Cerebellar cortex (tissue), 1 donor: Measurements from ENCODE around the gene MICAL2.

Experiments
- DNase-seq: peaks from one replicate; pipeline ENCODE4 v3.0.0-alpha.2; 2015; ENCODE audit warnings: low spot score

Gene MICAL2

DNA sequence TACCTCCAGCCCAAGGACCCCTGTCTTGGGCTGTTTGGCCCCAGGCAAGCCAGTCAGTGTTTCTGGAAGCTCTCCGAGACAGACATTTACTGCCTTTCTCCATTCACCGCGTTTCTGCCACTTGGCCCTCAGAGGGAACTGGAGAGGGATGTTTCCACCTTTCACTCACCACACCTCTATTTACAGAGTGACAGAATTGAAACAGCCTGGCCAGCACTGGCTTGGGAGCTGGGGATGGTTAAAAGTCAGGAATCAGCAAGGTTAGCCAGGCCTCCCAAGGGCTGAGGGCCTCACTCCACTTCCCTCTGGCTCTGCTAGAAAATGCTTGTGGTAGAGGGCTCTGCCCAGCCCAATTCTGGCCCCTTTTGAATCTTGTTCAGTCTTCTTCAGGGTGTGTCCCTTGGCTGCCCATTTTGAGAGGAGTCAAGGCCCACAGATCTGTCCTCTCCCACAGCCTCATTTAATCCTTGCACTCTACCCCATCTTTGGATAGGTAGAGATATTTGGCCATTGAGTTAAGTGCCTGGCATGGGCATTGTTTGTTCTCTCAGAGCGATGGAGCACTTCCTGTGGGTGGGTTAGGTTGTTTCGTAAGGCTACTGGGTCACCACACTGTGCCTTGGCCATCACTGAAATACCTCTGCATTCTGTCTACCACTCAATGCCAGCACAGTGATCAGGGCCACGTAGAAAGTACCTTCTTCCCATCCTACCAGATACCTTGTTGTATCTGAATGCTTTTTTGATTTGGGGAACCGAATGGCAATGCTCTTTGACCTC is 119.2 kb downstream of the MICAL2 start:
- no peak for DNase-seq

DNA sequence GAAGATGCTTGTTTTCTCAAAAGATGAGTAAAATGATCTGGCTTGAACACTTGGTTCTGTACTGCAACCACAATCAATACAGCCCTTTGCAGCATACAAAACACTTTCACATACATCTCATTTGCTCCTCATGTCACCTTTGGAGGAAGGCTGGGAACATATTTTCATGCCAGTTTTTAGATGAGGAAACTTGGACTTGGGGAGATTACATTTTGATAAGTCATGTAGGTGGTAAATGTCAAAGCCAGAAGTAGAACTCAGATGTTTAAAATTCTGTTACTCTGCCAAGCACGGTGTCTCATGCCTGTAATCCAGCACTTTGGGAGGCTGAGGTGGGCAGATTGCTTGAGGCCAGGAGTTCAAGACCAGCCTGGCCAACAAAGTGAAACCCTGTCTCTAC is 121.8 kb downstream of the MICAL2 start:
- DNase-seq, result no peak

GRCh38 chr11:12232817-12233601 is 122.6 kb downstream of the MICAL2 start:
- DNase-seq, result no peak

- DNase-seq, result no peak
Observed at GRCh38 chr11:12233602-12233925, 123.2 kb downstream of the MICAL2 start.

GRCh38 chr11:12234221-12234620 is 123.8 kb downstream of the MICAL2 start:
- DNase-seq, result no peak

DNA sequence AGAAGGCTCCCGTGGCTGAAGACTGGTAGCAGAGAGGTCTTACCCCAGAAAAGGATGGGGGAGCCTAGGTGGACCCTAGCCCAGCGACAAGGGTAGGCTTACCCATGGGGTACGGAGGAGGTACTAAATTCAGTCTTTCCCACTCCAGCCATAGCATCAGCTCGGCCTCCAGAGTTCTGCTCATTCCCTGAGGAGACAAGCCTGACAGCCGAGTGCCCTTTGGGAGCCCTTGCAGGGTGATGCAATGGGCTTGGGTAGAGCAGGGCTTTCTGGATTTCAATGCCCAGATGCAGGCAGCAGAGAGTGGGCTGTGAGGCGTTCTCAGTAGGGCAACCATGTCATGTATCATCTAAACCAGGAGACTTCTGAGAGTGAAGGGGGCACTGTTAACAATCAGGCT is 124.7 kb downstream of the MICAL2 start:
- DNase-seq, result no peak

DNA sequence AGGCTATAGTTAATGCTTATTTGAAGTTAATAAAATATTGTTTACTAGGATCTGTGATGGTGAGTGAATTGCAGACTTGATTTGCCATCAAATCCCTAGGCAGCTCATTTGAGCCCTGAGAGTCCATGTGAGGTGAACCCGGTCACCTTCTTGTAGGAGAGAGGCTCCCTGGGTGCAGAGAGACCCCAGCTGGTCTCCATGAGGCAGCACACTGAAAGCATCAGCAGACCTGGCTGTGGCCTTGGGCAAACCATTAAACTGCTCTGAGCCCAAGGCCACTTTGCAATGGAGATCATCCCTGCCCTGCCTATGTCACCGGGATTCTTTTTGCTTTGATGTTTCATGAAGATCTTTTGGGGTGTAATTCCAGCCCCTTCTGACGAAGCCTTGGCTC is 125.2 kb downstream of the MICAL2 start:
- no peak for DNase-seq

GRCh38 chr11:12235947-12236743 is 125.8 kb downstream of the MICAL2 start:
- peak; percentile 88 for DNase-seq

DNA sequence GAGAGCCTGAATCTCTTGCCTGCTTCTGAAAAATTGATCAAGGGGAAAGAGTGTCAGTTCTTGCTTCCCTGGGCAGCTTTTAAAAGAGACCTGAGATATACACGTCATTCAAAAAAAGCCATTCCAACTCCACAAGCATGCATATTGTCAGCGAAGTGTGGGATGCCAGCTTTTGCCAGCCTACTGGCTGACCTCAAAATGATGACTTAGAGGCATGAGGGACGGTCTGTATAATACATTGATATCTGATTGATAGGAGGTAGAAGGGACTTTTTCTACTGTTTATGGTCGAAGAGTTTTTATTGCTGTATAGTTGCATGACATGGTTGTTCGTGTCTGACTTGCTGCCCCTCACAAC is 126.3 kb downstream of the MICAL2 start:
- DNase-seq, result no peak

GRCh38 chr11:12237381-12237784 is 127.0 kb downstream of the MICAL2 start:
- no peak for DNase-seq

DNA sequence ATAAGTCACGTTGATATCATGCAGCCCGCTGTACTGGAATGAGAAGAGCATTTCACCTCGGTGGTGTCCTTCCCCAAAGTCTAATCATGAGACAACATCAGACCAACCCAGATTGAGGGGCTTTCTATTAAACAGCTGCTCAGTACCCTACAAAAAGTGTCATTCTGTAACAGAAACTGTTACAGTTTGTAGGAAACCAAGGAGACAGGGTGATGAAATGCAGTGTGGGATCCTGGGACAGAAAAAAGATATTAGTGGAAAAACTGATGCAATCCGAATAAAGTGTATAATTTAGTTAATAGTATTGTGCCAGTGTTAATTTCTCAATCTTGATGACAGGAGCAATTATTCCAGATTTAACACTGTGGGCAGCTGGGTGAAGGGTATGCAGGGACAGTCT is 128.0 kb downstream of the MICAL2 start:
- no peak for DNase-seq

GRCh38 chr11:12239396-12239795 is 129.0 kb downstream of the MICAL2 start:
- no peak for DNase-seq

- no peak for DNase-seq
Observed at GRCh38 chr11:12239804-12240371, 129.5 kb downstream of the MICAL2 start.

GRCh38 chr11:12240677-12241076 is 130.3 kb downstream of the MICAL2 start:
- DNase-seq, result no peak

- no peak for DNase-seq
Observed at GRCh38 chr11:12241401-12241800, 131.0 kb downstream of the MICAL2 start.

DNA sequence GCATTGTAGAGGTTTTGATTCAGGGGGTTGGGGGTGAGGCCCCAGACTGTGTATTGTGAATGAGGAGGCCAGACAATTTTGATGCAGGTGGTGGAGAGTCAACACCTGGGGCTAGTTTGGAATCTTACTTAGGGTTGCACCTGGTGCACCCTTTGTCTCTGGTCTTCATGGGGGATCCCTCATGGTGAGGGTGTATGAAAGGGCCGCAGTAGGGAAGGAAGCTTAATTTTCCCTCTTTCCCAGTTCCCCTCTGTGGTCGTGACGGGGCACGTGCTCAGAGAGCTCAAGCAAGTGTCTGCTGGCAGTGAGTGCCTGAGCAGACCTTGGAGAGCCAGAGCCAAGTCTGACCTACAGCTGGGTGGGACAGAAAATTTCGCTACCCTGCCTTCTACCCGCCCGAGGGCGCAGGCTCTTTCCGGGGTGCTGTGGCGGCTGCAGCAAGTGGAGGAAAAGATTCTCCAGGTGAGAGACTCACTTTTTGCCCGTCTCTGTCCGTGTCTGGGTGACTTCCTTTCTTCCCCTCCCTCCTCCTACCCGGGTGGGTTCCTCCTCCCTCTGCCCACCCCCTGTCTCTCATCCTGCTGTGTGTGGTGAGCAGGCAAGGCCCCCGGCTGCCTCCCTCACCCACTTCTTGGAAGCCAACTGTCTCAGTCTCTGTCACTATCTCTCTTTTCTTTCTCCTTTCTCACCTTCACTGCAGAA is 131.7 kb downstream of the MICAL2 start:
- DNase-seq, result no peak

GRCh38 chr11:12242966-12243365 is 132.6 kb downstream of the MICAL2 start:
- no peak for DNase-seq

- DNase-seq, result peak; percentile 84
Observed at GRCh38 chr11:12243486-12243885, 133.1 kb downstream of the MICAL2 start.

DNA sequence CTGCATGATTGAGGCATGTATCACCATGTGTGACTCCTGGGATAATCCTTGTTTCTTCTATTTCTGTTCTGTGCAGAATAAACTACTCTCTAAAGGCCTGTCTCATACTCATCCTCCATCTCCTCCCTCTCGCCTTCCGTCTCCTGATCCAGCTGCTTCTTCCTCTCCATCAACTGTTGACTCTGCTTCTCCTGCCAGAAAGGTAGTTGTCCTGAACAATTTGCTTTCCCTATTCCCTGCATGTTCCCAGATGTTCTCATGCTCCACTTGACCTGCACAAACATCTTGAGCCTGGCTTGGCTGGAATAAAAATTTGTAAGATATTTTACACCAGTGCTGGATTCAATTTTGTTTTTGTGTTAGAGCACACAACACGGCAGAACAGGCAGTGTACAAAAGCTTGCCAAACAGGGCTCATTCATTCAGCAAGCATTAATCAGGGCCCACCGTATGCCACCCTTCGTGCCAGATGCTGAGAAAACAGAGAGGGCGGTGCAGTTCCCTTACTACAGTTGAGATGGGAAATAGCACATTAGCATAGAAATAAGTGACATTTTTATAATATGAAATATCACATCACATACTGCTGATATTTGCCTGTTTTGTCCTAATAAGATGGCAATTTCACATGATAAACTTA is 133.6 kb downstream of the MICAL2 start:
- peak; percentile 88 for DNase-seq

GRCh38 chr11:12245091-12245490 is 134.7 kb downstream of the MICAL2 start:
- no peak for DNase-seq

- no peak for DNase-seq
Observed at GRCh38 chr11:12245549-12246016, 135.2 kb downstream of the MICAL2 start.
